ENCODE results near the gene CTNNA3. TPM values are rescaled to one million over a fixed set of nuclear protein-coding genes. Genes with fewer than 3 reads are reported as not detected.

The CTNNA3 gene
- total RNA-seq, 1 experiment from 2014 or later, result 0.20 TPM

- no peak overlapping the region for H3K27ac Mint-ChIP-seq (ENCODE audit: unreplicated experiment)
- Histone ChIP-seq H3K36me3 (ENCODE audit: control insufficient read depth, insufficient read depth, low read length) (no peaks in the 10 kb centered on the region), H3K4me3 (ENCODE audit: low read depth, low read length) (no peak overlapping the region), H3K27me3 (replicated peaks; ENCODE audit: control insufficient read depth, insufficient read depth, low read length) (no peaks in the 10 kb centered on the region), H3K9me3 (no peaks in the 10 kb centered on the region), H3K4me1 (no peaks in the 10 kb centered on the region)
- no peaks in the 10 kb centered on the region for H3K36me3 Mint-ChIP-seq (ENCODE audit: insufficient read depth, unreplicated experiment)
- no peak overlapping the region for H3K4me3 Mint-ChIP-seq (ENCODE audit: unreplicated experiment)
- no peaks in the 10 kb centered on the region for H3K9me3 Mint-ChIP-seq (ENCODE audit: unreplicated experiment)
- ChIA-PET CTCF (no interaction called here), POLR2A (no interaction called here)
- no peak for DNase-seq
- no peaks in the 10 kb centered on the region for H3K27me3 Mint-ChIP-seq (ENCODE audit: insufficient read depth, unreplicated experiment)
- no TSS peak for BruUV-seq (replicated peaks)
- no peak for TF ChIP-seq CTCF (IDR thresholded peaks at IDR 0.05; ENCODE audit: insufficient read depth in 1 of 2, low read depth in 1 of 2, low read length in 1 of 2, severe bottlenecking in 1 of 2, unreplicated experiment in 1 of 2)
- H3K4me1 Mint-ChIP-seq (ENCODE audit: low read depth, unreplicated experiment), result no peaks in the 10 kb centered on the region
- intact Hi-C loops (cut with micrococcal nuclease; ENCODE audit: unreplicated experiment), result no loop called here
Observed at GRCh38 chr10:67087135-67087425, 608.9 kb downstream of the CTNNA3 start.

GRCh38 chr10:67086327-67087134 lies 609.5 kb downstream of the CTNNA3 start:
- no TSS peak for BruUV-seq (replicated peaks)
- H3K4me1 Mint-ChIP-seq (ENCODE audit: low read depth, unreplicated experiment), result no peaks in the 10 kb centered on the region
- POLR2A ChIA-PET, result no interaction called here
- Histone ChIP-seq H3K9me3 (no peaks in the 10 kb centered on the region), H3K36me3 (ENCODE audit: control insufficient read depth, insufficient read depth, low read length) (no peaks in the 10 kb centered on the region), H3K4me3 (ENCODE audit: low read depth, low read length) (no peak overlapping the region), H3K4me1 (no peaks in the 10 kb centered on the region), H3K27me3 (replicated peaks; ENCODE audit: control insufficient read depth, insufficient read depth, low read length) (no peaks in the 10 kb centered on the region)
- no peak for TF ChIP-seq CTCF (IDR thresholded peaks at IDR 0.05; ENCODE audit: insufficient read depth in 1 of 2, low read depth in 1 of 2, low read length in 1 of 2, severe bottlenecking in 1 of 2, unreplicated experiment in 1 of 2)
- H3K36me3 Mint-ChIP-seq (ENCODE audit: insufficient read depth, unreplicated experiment), result no peaks in the 10 kb centered on the region
- CTCF ChIA-PET, result no interaction called here
- no peaks in the 10 kb centered on the region for H3K27me3 Mint-ChIP-seq (ENCODE audit: insufficient read depth, unreplicated experiment)
- no peak overlapping the region for H3K27ac Mint-ChIP-seq (ENCODE audit: unreplicated experiment)
- DNase-seq, result no peak
- H3K9me3 Mint-ChIP-seq (ENCODE audit: unreplicated experiment), result no peaks in the 10 kb centered on the region
- intact Hi-C loops (cut with micrococcal nuclease; ENCODE audit: unreplicated experiment), result no loop called here
- no peak overlapping the region for H3K4me3 Mint-ChIP-seq (ENCODE audit: unreplicated experiment)

- Histone ChIP-seq H3K9me3 (no peaks in the 10 kb centered on the region), H3K4me3 (ENCODE audit: low read depth, low read length) (no peak overlapping the region), H3K36me3 (ENCODE audit: control insufficient read depth, insufficient read depth, low read length) (no peaks in the 10 kb centered on the region), H3K27me3 (replicated peaks; ENCODE audit: control insufficient read depth, insufficient read depth, low read length) (no peaks in the 10 kb centered on the region), H3K4me1 (peaks cover 14% of the 10 kb centered on the region)
- Mint-ChIP-seq H3K36me3 (ENCODE audit: insufficient read depth, unreplicated experiment) (no peaks in the 10 kb centered on the region), H3K4me1 (ENCODE audit: low read depth, unreplicated experiment) (peaks cover 17% of the 10 kb centered on the region), H3K9me3 (ENCODE audit: unreplicated experiment) (peaks cover 10% of the 10 kb centered on the region), H3K4me3 (ENCODE audit: unreplicated experiment) (no peak overlapping the region), H3K27me3 (ENCODE audit: insufficient read depth, unreplicated experiment) (no peaks in the 10 kb centered on the region), H3K27ac (ENCODE audit: unreplicated experiment) (no peak overlapping the region)
- ChIA-PET CTCF (no interaction called here), POLR2A (no interaction called here)
- no peak for DNase-seq
- intact Hi-C loops (cut with micrococcal nuclease; ENCODE audit: unreplicated experiment), result loop anchor here (1.0 kb wide), 1 partner anchor 171 kb away; no protein-coding TSS in a partner anchor
- no TSS peak for BruUV-seq (replicated peaks)
- TF ChIP-seq CTCF (IDR thresholded peaks at IDR 0.05; ENCODE audit: insufficient read depth in 1 of 2, low read depth in 1 of 2, low read length in 1 of 2, severe bottlenecking in 1 of 2, unreplicated experiment in 1 of 2), result no peak
Observed at GRCh38 chr10:67079126-67079525, 616.9 kb downstream of the CTNNA3 start.

Data from Caco-2 (cell line).